Neural cell (in vitro differentiated cells): ENCODE measurements around the gene ADARB2. TPM values are rescaled to one million over a fixed set of nuclear protein-coding genes. Genes with fewer than 3 reads are reported as not detected.

ENCODE experiments used
- H2AFZ ChIP-seq: fragments of 200-600, 300-800 bp; sonication (generic), shearing (Covaris generic); 2 replicates; pipeline ENCODE4 v1.6.0; 2014; ENCODE audit warnings: low read depth, mild to moderate bottlenecking, antibody characterized with exemption, low read length, moderate library complexity
- H3F3A ChIP-seq: fragments of 200-600 bp; shearing (Covaris generic); 2 replicates; pipeline ENCODE4 v1.6.1; 2016; ENCODE audit warnings: mild to moderate bottlenecking, moderate library complexity, mixed read lengths, antibody characterized with exemption, low read length; ENCODE audit not compliant: insufficient read depth, poor library complexity, severe bottlenecking
- H3K27ac ChIP-seq: fragments of 200-600, 300-800 bp; sonication (generic), shearing (Covaris generic); 2 replicates; pipeline ENCODE4 v1.5.1; 2014; ENCODE audit warnings: mild to moderate bottlenecking, low read length, moderate library complexity
- H3K27me3 ChIP-seq: fragments of 300-800, 200-600 bp; sonication (generic), shearing (Covaris generic); 2 replicates; pipeline ENCODE4 v1.6.0; 2014; ENCODE audit warnings: mild to moderate bottlenecking, low read depth, low read length, moderate library complexity; ENCODE audit not compliant: insufficient read depth
- H3K36me3 ChIP-seq: fragments of 300-800, 200-600 bp; sonication (generic), shearing (Covaris generic); 2 replicates; pipeline ENCODE4 v1.5.1; 2014; ENCODE audit warnings: mild to moderate bottlenecking, antibody characterized with exemption, low read length, moderate library complexity; ENCODE audit not compliant: insufficient read depth
- H3K4me2 ChIP-seq: fragments of 300-800, 200-600 bp; sonication (generic), shearing (Covaris generic); 2 replicates; pipeline ENCODE4 v1.6.0; 2014; ENCODE audit warnings: mild to moderate bottlenecking, low read length
- H3K4me3 ChIP-seq: fragments of 300-800, 200-600 bp; sonication (generic), shearing (Covaris generic); 2 replicates; pipeline ENCODE4 v1.5.1; 2014; ENCODE audit warnings: mild to moderate bottlenecking, low read length, moderate library complexity
- H3K79me2 ChIP-seq: fragments of 200-600 bp; shearing (Covaris generic); replicated peaks from 2 replicates; pipeline ENCODE4 v1.6.0; 2014; ENCODE audit warnings: mild to moderate bottlenecking, low read length, moderate library complexity; ENCODE audit not compliant: insufficient read depth
- H3K9ac ChIP-seq: fragments of 300-800, 200-600 bp; sonication (generic), shearing (Covaris generic); 2 replicates; pipeline ENCODE4 v1.6.1; 2016; ENCODE audit warnings: mild to moderate bottlenecking, low read length, mixed read lengths
- H3K9me2 ChIP-seq: fragments of 200-600 bp; shearing (Covaris generic); 2 replicates; pipeline ENCODE4 v1.6.1; 2016; ENCODE audit warnings: mild to moderate bottlenecking, low read length, mixed read lengths; ENCODE audit not compliant: insufficient read depth
- H3K9me3 ChIP-seq: fragments of 200-600, 300-800 bp; sonication (generic), shearing (Covaris generic); 2 replicates; pipeline ENCODE4 v1.6.1; 2016; ENCODE audit warnings: mild to moderate bottlenecking, mixed run types, low read length, moderate library complexity, mixed read lengths
- H4K20me1 ChIP-seq: fragments of 200-600 bp; shearing (Covaris generic); 2 replicates; pipeline ENCODE4 v1.6.1; 2016; ENCODE audit warnings: mild to moderate bottlenecking, mixed run types; ENCODE audit not compliant: insufficient read depth
- EP300 ChIP-seq: fragments of 450-650 bp; conservative IDR thresholded peaks from 2 replicates; pipeline ENCODE4 v1.6.1; 2014; ENCODE audit warnings: antibody characterized with exemption, mild to moderate bottlenecking, moderate library complexity; ENCODE audit not compliant: poor library complexity, severe bottlenecking
- EZH2 ChIP-seq: fragments of 200-600, 300-800 bp; shearing (Covaris generic), sonication (generic); IDR thresholded peaks from 2 replicates; pipeline ENCODE4 v1.6.1; 2014; ENCODE audit warnings: antibody characterized with exemption, low read length, borderline replicate concordance, mild to moderate bottlenecking; ENCODE audit not compliant: insufficient read depth, poor library complexity, severe bottlenecking
- MXI1 ChIP-seq: fragments of 450-650 bp; conservative IDR thresholded peaks from 2 replicates; pipeline ENCODE4 v1.6.1; 2014; ENCODE audit warnings: antibody characterized with exemption, mild to moderate bottlenecking; ENCODE audit not compliant: poor library complexity, severe bottlenecking
- POLR2AphosphoS5 ChIP-seq: IDR thresholded peaks from 2 replicates; pipeline ENCODE4 v1.6.1; 2012
- RAD21 ChIP-seq: fragments of 450-650 bp; conservative IDR thresholded peaks from 2 replicates; pipeline ENCODE4 v1.6.1; 2014; ENCODE audit warnings: antibody characterized with exemption, mild to moderate bottlenecking, moderate library complexity
- SMC3 ChIP-seq: fragments of 450-650 bp; conservative IDR thresholded peaks from 2 replicates; pipeline ENCODE4 v1.6.1; 2014; ENCODE audit warnings: antibody characterized with exemption, mild to moderate bottlenecking, moderate library complexity; ENCODE audit not compliant: poor library complexity
- TAF1 ChIP-seq: IDR thresholded peaks from 2 replicates; pipeline ENCODE4 v1.6.1; 2012; ENCODE audit warnings: low read depth
- polyA plus RNA-seq: library from polyadenylated mRNA; depleted of rRNA; stranded (reverse); fragments of >200 nt; gene quantifications from 2 replicates; pipeline ENCODE4 v1.2.3, GENCODE V29; 2014
- TF ChIP-seq, protein P1 (sequence below): fragments of 450-650 bp; IDR thresholded peaks from 2 replicates; pipeline ENCODE4 v1.5.1; 2014; ENCODE audit warnings: antibody characterized with exemption, mild to moderate bottlenecking, moderate library complexity; ENCODE audit not compliant: poor library complexity, severe bottlenecking
- TF ChIP-seq, protein P2 (sequence below): IDR thresholded peaks from 2 replicates; pipeline ENCODE4 v1.6.1; 2012; ENCODE audit warnings: borderline replicate concordance

Gene ADARB2
- polyA plus RNA-seq, 1 donor from 2014 or later: 3.6 TPM

DNA sequence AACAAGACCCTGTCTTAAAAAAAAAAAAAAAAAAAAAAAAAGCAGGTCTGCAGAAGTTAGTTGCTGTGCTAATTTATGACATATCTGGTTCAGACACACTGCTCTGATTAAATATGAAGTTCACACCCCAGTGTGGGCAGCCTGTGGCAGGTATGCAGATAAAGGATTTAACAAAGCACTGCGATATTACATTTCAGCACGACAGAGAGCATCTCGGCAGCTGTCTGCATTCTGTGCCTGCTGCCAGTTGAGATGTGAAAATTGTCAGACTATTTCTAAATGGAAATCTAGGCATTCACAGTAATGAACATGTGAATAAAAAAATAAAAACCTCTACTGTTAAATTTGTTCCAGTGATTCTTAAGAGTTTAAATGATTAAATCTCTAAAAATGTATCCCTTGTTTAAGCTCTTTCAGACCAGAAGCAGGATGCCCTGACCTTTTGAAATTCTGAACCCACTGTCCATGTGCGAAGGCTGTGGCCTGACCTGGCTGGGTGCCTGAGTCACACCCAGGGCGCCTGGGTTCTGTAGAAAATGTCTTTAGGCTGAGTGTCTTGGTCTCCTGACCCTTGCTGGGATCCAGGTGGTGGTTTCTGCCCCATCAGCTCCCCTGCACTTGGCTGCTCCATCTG lies 408.2 kb downstream of the ADARB2 start:
- H3K9me2 ChIP-seq: no peaks in the 10 kb centered on the region
- peak overlapping the region; percentile 17 for H3K9ac ChIP-seq
- H3K27ac ChIP-seq: peak overlapping the region; percentile 17
- no peak overlapping the region for H3K4me2 ChIP-seq
- no peak overlapping the region for H2AFZ ChIP-seq
- TF ChIP-seq, protein P1, sequence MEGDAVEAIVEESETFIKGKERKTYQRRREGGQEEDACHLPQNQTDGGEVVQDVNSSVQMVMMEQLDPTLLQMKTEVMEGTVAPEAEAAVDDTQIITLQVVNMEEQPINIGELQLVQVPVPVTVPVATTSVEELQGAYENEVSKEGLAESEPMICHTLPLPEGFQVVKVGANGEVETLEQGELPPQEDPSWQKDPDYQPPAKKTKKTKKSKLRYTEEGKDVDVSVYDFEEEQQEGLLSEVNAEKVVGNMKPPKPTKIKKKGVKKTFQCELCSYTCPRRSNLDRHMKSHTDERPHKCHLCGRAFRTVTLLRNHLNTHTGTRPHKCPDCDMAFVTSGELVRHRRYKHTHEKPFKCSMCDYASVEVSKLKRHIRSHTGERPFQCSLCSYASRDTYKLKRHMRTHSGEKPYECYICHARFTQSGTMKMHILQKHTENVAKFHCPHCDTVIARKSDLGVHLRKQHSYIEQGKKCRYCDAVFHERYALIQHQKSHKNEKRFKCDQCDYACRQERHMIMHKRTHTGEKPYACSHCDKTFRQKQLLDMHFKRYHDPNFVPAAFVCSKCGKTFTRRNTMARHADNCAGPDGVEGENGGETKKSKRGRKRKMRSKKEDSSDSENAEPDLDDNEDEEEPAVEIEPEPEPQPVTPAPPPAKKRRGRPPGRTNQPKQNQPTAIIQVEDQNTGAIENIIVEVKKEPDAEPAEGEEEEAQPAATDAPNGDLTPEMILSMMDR: no peak
- peak; percentile 15 for TF ChIP-seq POLR2AphosphoS5
- H3K36me3 ChIP-seq: no peaks in the 10 kb centered on the region
- no peaks in the 10 kb centered on the region for H3F3A ChIP-seq
- H3K79me2 ChIP-seq: no peaks in the 10 kb centered on the region
- no peaks in the 10 kb centered on the region for H3K27me3 ChIP-seq
- no peaks in the 10 kb centered on the region for H4K20me1 ChIP-seq
- no peaks in the 10 kb centered on the region for H3K9me3 ChIP-seq
- no peak overlapping the region for H3K4me3 ChIP-seq

DNA sequence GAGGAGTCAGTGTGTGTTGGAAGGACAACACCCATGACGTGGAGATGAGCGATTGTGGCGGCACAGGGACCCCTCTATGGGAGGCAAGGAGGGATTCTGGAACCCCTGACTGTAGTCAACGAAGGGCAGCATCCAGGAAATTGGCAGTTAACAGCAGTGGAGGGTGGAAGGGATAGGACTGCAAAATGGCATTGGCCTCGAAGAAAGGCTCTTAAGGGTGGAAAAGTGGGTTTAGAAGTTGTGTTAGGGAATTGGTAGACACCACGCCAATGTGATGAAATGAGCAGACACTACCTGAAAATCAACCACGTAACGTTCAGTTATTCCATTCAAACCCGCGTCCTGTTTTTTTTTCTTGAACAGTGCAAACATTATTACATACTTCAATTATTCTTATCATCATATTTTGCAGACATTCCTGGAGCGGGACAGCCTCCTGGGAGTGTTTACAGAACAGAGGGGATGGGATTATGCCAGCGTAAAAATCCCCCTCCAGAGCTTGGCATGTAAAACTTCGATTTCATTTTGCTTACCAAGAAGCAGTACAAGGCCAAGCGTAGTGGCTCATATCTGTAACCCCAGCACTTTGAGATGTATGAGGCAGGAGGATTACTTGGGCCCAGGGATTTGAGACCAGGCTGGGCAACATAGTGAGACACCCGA lies 409.0 kb downstream of the ADARB2 start:
- Histone ChIP-seq H3K4me2 (no peak overlapping the region), H4K20me1 (no peaks in the 10 kb centered on the region), H3K4me3 (no peak overlapping the region), H3K36me3 (no peaks in the 10 kb centered on the region), H2AFZ (no peak overlapping the region), H3K79me2 (no peaks in the 10 kb centered on the region), H3K27me3 (no peaks in the 10 kb centered on the region), H3F3A (no peaks in the 10 kb centered on the region), H3K9me2 (no peaks in the 10 kb centered on the region), H3K9me3 (no peaks in the 10 kb centered on the region), H3K9ac (no peak overlapping the region), H3K27ac (peak overlapping the region; percentile 17)
- TF ChIP-seq EZH2 (no peak), TAF1 (no peak), EP300 (no peak), POLR2AphosphoS5 (no peak), RAD21 (no peak), SMC3 (no peak), MXI1 (no peak)
- TF ChIP-seq, protein P1: no peak
- TF ChIP-seq, protein P2, sequence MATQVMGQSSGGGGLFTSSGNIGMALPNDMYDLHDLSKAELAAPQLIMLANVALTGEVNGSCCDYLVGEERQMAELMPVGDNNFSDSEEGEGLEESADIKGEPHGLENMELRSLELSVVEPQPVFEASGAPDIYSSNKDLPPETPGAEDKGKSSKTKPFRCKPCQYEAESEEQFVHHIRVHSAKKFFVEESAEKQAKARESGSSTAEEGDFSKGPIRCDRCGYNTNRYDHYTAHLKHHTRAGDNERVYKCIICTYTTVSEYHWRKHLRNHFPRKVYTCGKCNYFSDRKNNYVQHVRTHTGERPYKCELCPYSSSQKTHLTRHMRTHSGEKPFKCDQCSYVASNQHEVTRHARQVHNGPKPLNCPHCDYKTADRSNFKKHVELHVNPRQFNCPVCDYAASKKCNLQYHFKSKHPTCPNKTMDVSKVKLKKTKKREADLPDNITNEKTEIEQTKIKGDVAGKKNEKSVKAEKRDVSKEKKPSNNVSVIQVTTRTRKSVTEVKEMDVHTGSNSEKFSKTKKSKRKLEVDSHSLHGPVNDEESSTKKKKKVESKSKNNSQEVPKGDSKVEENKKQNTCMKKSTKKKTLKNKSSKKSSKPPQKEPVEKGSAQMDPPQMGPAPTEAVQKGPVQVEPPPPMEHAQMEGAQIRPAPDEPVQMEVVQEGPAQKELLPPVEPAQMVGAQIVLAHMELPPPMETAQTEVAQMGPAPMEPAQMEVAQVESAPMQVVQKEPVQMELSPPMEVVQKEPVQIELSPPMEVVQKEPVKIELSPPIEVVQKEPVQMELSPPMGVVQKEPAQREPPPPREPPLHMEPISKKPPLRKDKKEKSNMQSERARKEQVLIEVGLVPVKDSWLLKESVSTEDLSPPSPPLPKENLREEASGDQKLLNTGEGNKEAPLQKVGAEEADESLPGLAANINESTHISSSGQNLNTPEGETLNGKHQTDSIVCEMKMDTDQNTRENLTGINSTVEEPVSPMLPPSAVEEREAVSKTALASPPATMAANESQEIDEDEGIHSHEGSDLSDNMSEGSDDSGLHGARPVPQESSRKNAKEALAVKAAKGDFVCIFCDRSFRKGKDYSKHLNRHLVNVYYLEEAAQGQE: no peak
